ENCODE measurements around the gene UBTD2.

The UBTD2 gene

DNA sequence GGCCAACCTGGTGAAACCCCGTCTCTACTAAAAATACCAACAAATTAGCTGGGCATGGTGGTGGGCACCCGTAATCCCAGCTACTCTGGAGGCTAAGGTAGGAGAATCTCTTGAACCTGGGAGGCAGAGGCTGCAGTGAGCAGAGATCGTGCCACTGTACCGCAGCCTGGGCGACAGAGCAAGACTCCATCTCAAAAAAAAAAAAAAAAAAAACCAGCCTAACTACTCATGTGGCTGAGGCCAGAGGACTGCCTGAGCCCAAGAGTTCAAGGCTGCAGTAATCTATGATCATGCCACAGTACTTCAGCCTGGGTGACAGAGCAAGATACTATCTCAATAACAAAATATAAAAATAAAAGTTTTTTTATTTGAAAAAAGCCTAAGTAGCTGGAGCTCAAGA, 3.2 kb downstream of the UBTD2 start:
- no peak overlapping the region for H3K4me3 ChIP-seq (ENCODE audit: low read length)
- no peaks in the 10 kb centered on the region for H3K36me3 ChIP-seq (replicated peaks; ENCODE audit: insufficient read depth, low read length)
- H4K20me1 ChIP-seq (ENCODE audit: insufficient read depth, low read length), result no peaks in the 10 kb centered on the region
- H3K27ac ChIP-seq (ENCODE audit: low read length), result no peak overlapping the region
- no peaks in the 10 kb centered on the region for H3K9me2 ChIP-seq (replicated peaks; ENCODE audit: insufficient read depth, low read length)
- no peak for TF ChIP-seq EZH2 (optimal IDR thresholded peaks at IDR 0.05; ENCODE audit: low read depth, low read length)
- TF ChIP-seq EZH2phosphoT487 (IDR thresholded peaks at IDR 0.05; ENCODE audit: low read length), result no peak
- TF ChIP-seq, protein P1, sequence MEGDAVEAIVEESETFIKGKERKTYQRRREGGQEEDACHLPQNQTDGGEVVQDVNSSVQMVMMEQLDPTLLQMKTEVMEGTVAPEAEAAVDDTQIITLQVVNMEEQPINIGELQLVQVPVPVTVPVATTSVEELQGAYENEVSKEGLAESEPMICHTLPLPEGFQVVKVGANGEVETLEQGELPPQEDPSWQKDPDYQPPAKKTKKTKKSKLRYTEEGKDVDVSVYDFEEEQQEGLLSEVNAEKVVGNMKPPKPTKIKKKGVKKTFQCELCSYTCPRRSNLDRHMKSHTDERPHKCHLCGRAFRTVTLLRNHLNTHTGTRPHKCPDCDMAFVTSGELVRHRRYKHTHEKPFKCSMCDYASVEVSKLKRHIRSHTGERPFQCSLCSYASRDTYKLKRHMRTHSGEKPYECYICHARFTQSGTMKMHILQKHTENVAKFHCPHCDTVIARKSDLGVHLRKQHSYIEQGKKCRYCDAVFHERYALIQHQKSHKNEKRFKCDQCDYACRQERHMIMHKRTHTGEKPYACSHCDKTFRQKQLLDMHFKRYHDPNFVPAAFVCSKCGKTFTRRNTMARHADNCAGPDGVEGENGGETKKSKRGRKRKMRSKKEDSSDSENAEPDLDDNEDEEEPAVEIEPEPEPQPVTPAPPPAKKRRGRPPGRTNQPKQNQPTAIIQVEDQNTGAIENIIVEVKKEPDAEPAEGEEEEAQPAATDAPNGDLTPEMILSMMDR (IDR thresholded peaks at IDR 0.05; ENCODE audit: low read length), result no peak
- H3K4me2 ChIP-seq (ENCODE audit: low read depth, low read length), result no peak overlapping the region
- H3K4me1 ChIP-seq (ENCODE audit: low read length), result no peaks in the 10 kb centered on the region
- H3K9ac ChIP-seq (ENCODE audit: low read length), result no peak overlapping the region
- no peaks in the 10 kb centered on the region for H3F3A ChIP-seq (ENCODE audit: insufficient read depth, low read length)
- no peak overlapping the region for H2AFZ ChIP-seq (ENCODE audit: low read length)
- 0 out of 2 replicates have a peak, but pooled peaks cover 5% of the 10 kb centered on the region for H3K27me3 ChIP-seq (replicated peaks; ENCODE audit: insufficient read depth, low read length)
- DNase-seq, result no peak
- H3K9me3 ChIP-seq (replicated peaks; ENCODE audit: insufficient read depth, low read length), result no peaks in the 10 kb centered on the region
- peaks cover 46% of the 10 kb centered on the region for H3K79me2 ChIP-seq (ENCODE audit: low read length)

DNA sequence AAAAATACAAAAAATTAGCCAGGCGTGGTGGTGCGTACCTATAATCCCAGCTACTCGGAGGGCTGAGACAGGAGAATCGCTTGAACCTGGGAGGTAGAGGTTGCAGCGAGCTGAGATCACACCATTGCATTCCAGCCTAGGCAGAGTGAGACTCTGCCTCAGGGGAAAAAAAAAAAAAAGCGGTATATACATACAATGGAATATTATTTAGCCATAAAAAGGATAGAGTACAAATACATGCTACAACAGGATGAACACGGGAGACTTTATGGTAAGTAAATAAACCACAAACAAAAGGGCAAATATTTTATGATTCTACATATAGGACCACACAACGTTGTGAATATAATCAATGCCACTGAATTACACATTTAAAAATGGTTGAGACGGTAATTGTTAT, 5.2 kb downstream of the UBTD2 start:
- no peak for TF ChIP-seq EZH2 (optimal IDR thresholded peaks at IDR 0.05; ENCODE audit: low read depth, low read length)
- TF ChIP-seq, protein P1 (IDR thresholded peaks at IDR 0.05; ENCODE audit: low read length), result no peak
- no peak for TF ChIP-seq EZH2phosphoT487 (IDR thresholded peaks at IDR 0.05; ENCODE audit: low read length)
- Histone ChIP-seq H3K27me3 (replicated peaks; ENCODE audit: insufficient read depth, low read length) (no peaks in the 10 kb centered on the region), H3K9me3 (replicated peaks; ENCODE audit: insufficient read depth, low read length) (no peaks in the 10 kb centered on the region), H3K79me2 (ENCODE audit: low read length) (peaks cover 48% of the 10 kb centered on the region), H3K4me2 (ENCODE audit: low read depth, low read length) (no peak overlapping the region), H3K36me3 (replicated peaks; ENCODE audit: insufficient read depth, low read length) (no peaks in the 10 kb centered on the region), H3K4me1 (ENCODE audit: low read length) (no peaks in the 10 kb centered on the region), H3F3A (ENCODE audit: insufficient read depth, low read length) (no peaks in the 10 kb centered on the region), H3K9ac (ENCODE audit: low read length) (no peak overlapping the region), H3K9me2 (replicated peaks; ENCODE audit: insufficient read depth, low read length) (no peaks in the 10 kb centered on the region), H4K20me1 (ENCODE audit: insufficient read depth, low read length) (no peaks in the 10 kb centered on the region), H3K4me3 (ENCODE audit: low read length) (no peak overlapping the region), H2AFZ (ENCODE audit: low read length) (no peak overlapping the region), H3K27ac (ENCODE audit: low read length) (no peak overlapping the region)
- DNase-seq, result no peak

DNA sequence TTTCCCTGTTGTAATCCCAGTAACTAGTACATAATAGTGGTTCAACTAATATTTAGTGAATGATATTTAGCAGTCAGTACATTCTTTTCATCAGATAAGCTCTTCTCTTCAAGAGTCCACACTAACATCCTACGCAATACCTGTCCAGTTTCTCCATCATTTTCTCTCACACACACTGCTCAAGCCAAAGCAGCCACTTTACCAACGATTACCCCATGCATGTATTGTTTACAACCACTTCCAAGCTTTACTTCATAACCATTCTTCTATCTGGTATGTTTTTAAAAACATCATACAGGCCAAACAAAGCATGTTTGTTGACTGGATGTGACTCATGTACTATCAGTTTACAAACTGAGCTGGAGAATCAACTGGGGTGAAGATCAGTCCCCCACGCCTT, 7.3 kb downstream of the UBTD2 start:
- Histone ChIP-seq H3K4me3 (ENCODE audit: low read length) (no peak overlapping the region), H4K20me1 (ENCODE audit: insufficient read depth, low read length) (no peaks in the 10 kb centered on the region)
- TF ChIP-seq EZH2 (optimal IDR thresholded peaks at IDR 0.05; ENCODE audit: low read depth, low read length), result no peak
- TF ChIP-seq, protein P1 (IDR thresholded peaks at IDR 0.05; ENCODE audit: low read length), result no peak

More for the DNA sequence above, 7.3 kb downstream of the UBTD2 start:
- Histone ChIP-seq H3K36me3 (replicated peaks; ENCODE audit: insufficient read depth, low read length) (no peaks in the 10 kb centered on the region), H3K9me3 (replicated peaks; ENCODE audit: insufficient read depth, low read length) (no peaks in the 10 kb centered on the region), H2AFZ (ENCODE audit: low read length) (no peak overlapping the region), H3F3A (ENCODE audit: insufficient read depth, low read length) (no peaks in the 10 kb centered on the region), H3K79me2 (ENCODE audit: low read length) (peaks cover 28% of the 10 kb centered on the region), H3K27ac (ENCODE audit: low read length) (no peak overlapping the region), H3K4me2 (ENCODE audit: low read depth, low read length) (no peak overlapping the region), H3K9me2 (replicated peaks; ENCODE audit: insufficient read depth, low read length) (no peaks in the 10 kb centered on the region), H3K9ac (ENCODE audit: low read length) (no peak overlapping the region), H3K4me1 (ENCODE audit: low read length) (no peaks in the 10 kb centered on the region), H3K27me3 (replicated peaks; ENCODE audit: insufficient read depth, low read length) (no peaks in the 10 kb centered on the region)
- no peak for DNase-seq

Data from MM.1S (cell line).